ENCODE results near the gene YY1.

YY1 gene

DNA sequence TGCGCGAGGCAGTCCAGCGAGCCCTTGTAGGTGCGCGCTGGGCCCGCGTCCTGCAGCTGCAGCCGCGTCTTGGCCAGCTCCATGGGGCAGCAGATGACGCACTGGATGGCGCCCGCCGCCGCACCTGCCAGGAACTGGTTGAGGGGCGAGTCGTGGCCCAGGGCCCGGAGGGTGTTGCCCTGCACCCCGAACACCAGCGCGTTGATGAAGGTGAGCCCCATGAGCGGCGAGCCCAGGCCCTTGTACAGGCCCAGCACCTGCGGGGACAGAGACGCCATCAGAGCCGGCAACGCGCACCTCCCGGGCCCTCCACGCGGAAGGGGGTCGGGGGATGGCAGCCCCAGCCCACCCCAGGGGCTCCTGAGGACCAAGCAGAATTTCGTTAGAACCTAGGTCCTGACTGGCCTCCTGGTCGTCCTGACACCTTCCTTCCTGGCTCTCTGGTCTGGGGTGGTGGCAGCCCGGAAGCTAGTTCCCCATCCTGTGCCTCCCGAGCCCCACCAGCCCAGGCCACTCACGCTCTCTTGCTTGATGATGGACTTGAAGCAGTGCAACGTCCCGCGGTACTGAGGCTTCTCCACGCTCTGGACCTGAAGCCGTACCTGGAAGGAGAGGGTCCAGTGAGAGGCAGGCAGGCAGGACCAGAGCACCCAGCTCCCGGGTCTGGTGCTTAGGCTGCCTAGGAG is 54.0 kb downstream of the YY1 start:
- TF ChIP-seq, protein P1, sequence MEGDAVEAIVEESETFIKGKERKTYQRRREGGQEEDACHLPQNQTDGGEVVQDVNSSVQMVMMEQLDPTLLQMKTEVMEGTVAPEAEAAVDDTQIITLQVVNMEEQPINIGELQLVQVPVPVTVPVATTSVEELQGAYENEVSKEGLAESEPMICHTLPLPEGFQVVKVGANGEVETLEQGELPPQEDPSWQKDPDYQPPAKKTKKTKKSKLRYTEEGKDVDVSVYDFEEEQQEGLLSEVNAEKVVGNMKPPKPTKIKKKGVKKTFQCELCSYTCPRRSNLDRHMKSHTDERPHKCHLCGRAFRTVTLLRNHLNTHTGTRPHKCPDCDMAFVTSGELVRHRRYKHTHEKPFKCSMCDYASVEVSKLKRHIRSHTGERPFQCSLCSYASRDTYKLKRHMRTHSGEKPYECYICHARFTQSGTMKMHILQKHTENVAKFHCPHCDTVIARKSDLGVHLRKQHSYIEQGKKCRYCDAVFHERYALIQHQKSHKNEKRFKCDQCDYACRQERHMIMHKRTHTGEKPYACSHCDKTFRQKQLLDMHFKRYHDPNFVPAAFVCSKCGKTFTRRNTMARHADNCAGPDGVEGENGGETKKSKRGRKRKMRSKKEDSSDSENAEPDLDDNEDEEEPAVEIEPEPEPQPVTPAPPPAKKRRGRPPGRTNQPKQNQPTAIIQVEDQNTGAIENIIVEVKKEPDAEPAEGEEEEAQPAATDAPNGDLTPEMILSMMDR (IDR thresholded peaks at IDR 0.05; ENCODE audit: insufficient read depth, low read length, poor library complexity, severe bottlenecking) = no peak
- Histone ChIP-seq H3K36me3 (ENCODE audit: control insufficient read depth, insufficient read depth, low read length) (no peaks in the 10 kb centered on the region; the same call in none of the 2 replicates), H3K27me3 (replicated peaks; ENCODE audit: control insufficient read depth, insufficient read depth, low read length) (no peaks in the 10 kb centered on the region), H3K4me3 (replicated peaks; ENCODE audit: low read depth, low read length) (no peak overlapping the region)
- no peak for DNase-seq (ENCODE audit: extremely low read depth, insufficient read length)

DNA sequence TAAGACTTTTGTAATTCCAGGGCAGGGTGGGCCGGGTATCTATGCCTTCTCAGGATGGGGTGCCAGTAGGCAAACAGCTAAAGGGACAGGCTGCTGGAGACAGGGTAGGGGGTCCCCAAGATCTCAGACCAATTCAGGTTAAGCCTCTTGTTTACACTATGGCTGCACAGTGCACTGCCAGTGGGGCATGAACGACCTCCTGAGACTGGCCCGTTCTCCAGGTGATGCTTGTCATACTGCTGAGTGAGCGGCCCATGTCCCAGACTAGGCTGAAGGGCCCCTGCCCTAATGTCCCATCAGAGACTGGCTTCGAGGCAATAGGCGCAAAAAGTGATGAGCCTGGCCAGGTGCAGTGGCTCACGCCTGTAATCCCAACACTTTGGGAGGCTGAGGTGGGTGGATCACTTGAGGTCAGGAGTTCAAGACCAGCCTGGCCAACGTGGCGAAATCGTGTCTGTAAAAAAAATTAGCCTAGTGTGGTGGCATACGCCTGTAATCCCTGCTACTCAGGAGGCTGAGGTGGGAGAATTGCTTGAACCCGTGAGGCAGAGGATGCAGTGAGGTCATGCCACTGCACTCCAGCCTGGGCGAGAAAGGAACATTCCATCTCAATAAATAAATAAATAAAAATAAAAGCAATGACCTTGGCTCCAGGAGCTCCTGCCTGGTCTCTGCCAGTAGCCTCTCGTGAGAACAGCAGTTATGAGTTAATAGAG is 54.7 kb downstream of the YY1 start:
- Histone ChIP-seq H3K36me3 (ENCODE audit: control insufficient read depth, insufficient read depth, low read length) (no peaks in the 10 kb centered on the region; the same call in none of the 2 replicates), H3K27me3 (replicated peaks; ENCODE audit: control insufficient read depth, insufficient read depth, low read length) (no peaks in the 10 kb centered on the region), H3K4me3 (replicated peaks; ENCODE audit: low read depth, low read length) (no peak overlapping the region)
- no peak for DNase-seq (ENCODE audit: extremely low read depth, insufficient read length)
- TF ChIP-seq, protein P1 (IDR thresholded peaks at IDR 0.05; ENCODE audit: insufficient read depth, low read length, poor library complexity, severe bottlenecking) = no peak

DNA sequence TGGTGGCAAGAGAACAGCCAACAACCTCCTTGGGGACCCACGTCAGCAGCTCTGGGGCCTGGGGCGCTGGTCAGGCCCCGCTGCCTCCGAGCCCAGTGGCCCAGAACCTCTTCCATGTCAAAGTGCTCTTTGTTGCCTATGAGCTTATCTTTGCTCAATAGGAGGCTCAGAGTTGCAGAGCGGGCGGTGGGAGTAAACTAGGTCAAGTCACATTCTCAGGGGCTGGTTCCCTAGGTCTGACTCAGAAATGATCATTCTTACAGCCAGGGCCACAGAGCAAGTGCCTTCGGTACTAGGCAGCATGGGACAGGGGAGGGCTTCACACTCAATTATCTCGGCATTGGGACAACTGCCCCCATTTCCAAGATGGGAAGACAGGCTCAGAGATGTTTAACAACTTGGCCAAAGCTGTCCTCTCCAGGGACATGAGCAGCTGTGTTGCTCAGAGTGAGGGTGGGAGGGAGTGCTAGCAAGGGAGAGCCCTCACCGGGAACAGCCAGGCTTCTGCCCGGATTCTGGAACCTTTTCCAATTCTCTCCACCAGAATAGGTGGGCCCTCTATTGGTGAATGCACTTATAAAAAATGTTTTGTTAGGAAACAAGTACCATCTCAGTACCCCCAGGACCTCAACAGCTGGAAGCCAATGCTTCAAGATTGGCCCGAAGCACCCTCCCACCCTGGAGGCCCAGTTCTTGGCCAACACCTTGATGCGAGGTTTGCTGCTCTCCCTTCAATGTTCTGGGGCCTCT is 55.4 kb downstream of the YY1 start:
- TF ChIP-seq, protein P1 (IDR thresholded peaks at IDR 0.05; ENCODE audit: insufficient read depth, low read length, poor library complexity, severe bottlenecking) = no peak
- no peaks in the 10 kb centered on the region for H3K27me3 ChIP-seq (replicated peaks; ENCODE audit: control insufficient read depth, insufficient read depth, low read length)
- H3K4me3 ChIP-seq (replicated peaks; ENCODE audit: low read depth, low read length) = no peak overlapping the region
- H3K36me3 ChIP-seq (ENCODE audit: control insufficient read depth, insufficient read depth, low read length) = no peaks in the 10 kb centered on the region; the same call in 1 of the 2 replicates
- DNase-seq (ENCODE audit: extremely low read depth, insufficient read length) = peak; percentile 76

DNA sequence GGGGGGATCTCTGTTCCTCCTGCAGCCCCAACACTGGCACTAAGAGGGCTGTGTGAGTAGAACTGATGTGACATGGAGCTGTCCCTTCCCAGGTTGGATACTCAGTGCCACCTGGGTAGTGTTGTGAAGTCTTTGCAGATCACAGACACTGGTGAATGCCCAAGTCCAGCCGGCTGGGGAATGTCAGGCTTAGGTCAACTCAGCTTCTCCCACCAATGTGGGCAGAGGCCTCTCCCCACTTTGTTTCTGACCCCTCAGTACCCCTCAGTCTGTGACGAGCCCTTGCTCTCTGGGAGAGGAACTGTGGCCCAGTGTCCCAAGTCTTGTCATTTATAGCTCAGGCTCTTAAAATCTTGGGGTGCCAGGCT is 56.0 kb downstream of the YY1 start:
- no peak for DNase-seq (ENCODE audit: extremely low read depth, insufficient read length)
- H3K27me3 ChIP-seq (replicated peaks; ENCODE audit: control insufficient read depth, insufficient read depth, low read length) = no peaks in the 10 kb centered on the region
- H3K36me3 ChIP-seq (ENCODE audit: control insufficient read depth, insufficient read depth, low read length) = no peaks in the 10 kb centered on the region; the same call in 1 of the 2 replicates
- H3K4me3 ChIP-seq (replicated peaks; ENCODE audit: low read depth, low read length) = no peak overlapping the region
- TF ChIP-seq, protein P1 (IDR thresholded peaks at IDR 0.05; ENCODE audit: insufficient read depth, low read length, poor library complexity, severe bottlenecking) = no peak

DNA sequence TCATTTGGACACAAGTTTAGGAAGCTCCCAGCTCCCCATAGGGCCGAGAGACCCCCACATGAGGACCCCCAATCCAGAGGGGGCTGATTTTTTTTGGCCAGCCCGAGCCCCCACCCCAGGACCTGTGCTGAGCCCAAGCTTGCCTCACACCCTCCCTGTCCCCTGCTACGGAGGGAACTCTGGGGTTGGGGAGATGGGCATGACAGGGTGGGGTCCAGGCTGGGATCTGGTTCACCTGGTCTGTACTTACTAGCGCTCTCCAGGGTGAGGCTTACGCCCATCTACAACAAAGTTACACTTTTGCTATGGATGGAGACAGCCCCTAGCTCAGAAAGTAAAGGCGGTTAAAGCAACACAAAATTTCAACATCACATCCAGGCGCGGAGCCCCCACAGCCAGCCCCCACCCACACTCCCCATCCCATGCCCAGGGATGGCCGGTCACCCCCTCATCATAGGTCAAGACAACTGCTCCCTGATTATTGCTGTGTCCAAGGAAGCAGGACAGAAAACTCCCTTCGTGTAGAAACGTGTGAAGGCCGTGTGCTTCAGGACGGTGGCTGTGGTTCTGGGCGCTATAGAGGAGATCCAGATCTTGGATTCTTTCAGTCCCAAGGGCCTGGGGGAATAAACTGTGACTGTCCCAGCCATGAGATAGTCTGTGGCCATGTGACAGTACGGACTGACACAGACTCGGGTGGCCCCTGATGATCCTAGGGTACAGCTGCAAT is 56.6 kb downstream of the YY1 start:
- no peak for DNase-seq (ENCODE audit: extremely low read depth, insufficient read length)
- Histone ChIP-seq H3K4me3 (replicated peaks; ENCODE audit: low read depth, low read length) (no peak overlapping the region), H3K27me3 (replicated peaks; ENCODE audit: control insufficient read depth, insufficient read depth, low read length) (no peaks in the 10 kb centered on the region), H3K36me3 (ENCODE audit: control insufficient read depth, insufficient read depth, low read length) (no peaks in the 10 kb centered on the region; the same call in 1 of the 2 replicates)
- TF ChIP-seq, protein P1 (IDR thresholded peaks at IDR 0.05; ENCODE audit: insufficient read depth, low read length, poor library complexity, severe bottlenecking) = no peak

Measured in GM06990 (cell line).